K562 (cell line): ENCODE data around the gene EGFL6. TPM values are rescaled to one million over a fixed set of nuclear protein-coding genes. Genes with fewer than 3 reads are reported as not detected.

Source experiments
- BHLHE40 ChIP-seq: IDR thresholded peaks from 2 replicates; pipeline ENCODE4 v1.6.1; 2011; ENCODE audit warnings: low read length, improper control_type of control experiment
- CREB3 ChIP-seq: fragments of 450-650 bp; conservative IDR thresholded peaks from 2 replicates; pipeline ENCODE4 v1.6.1; 2016; ENCODE audit warnings: missing genetic modification characterization, low read depth, mild to moderate bottlenecking, missing compliant biosample characterization, moderate library complexity
- CTBP1 ChIP-seq: fragments of 450-650 bp; IDR thresholded peaks from 2 replicates; pipeline ENCODE4 v1.6.1; 2016; ENCODE audit warnings: borderline replicate concordance
- FOXJ2 ChIP-seq: fragments of 200-800 bp; sonication (Bioruptor generic); IDR thresholded peaks from 2 replicates; pipeline ENCODE4 v1.6.1; 2016; ENCODE audit warnings: missing genetic modification characterization, missing compliant biosample characterization
- FOXK2 ChIP-seq, 2 experiments: fragments of 450-650 bp; IDR thresholded peaks in 1 of 2; conservative IDR thresholded peaks in 1 of 2; 2 replicates each; pipeline ENCODE4 v1.6.1; 2016; ENCODE audit warnings: low read depth in 2 of 2, mild to moderate bottlenecking in 1 of 2
- FOXP1 ChIP-seq: sonication (generic); formaldehyde crosslinking; IDR thresholded peaks from 2 replicates; pipeline ENCODE4 v1.8.0; 2022; ENCODE audit warnings: mild to moderate bottlenecking, missing genetic modification reagents
- JUN ChIP-seq, 2 experiments: sonication (generic) in 1 of 2; formaldehyde crosslinking in 1 of 2; IDR thresholded peaks; 2 replicates each; pipeline versions ENCODE4 v1.6.1 to v1.8.0; 2012 to 2022; ENCODE audit warnings: borderline replicate concordance in 2 of 2, mild to moderate bottlenecking in 2 of 2, improper control_type of control experiment in 1 of 2, low read depth in 1 of 2, low read length in 1 of 2, missing genetic modification reagents in 1 of 2
- LEF1 ChIP-seq: fragments of 450-650 bp; IDR thresholded peaks from 2 replicates; pipeline ENCODE4 v1.6.1; 2016; ENCODE audit warnings: mild to moderate bottlenecking
- RAD51 ChIP-seq: fragments of 450-650 bp; IDR thresholded peaks from 2 replicates; pipeline ENCODE4 v1.7.1; 2016; ENCODE audit warnings: low read depth, mild to moderate bottlenecking, borderline replicate concordance
- RB1 ChIP-seq: fragments of 450-650 bp; IDR thresholded peaks from 2 replicates; pipeline ENCODE4 v1.6.1; 2017; ENCODE audit warnings: low read depth, mild to moderate bottlenecking
- SMARCB1 ChIP-seq: IDR thresholded peaks from 2 replicates; pipeline ENCODE4 v1.6.1; 2011; ENCODE audit warnings: improper control_type of control experiment, low read depth; ENCODE audit not compliant: insufficient read length
- SMARCC2 ChIP-seq: fragments of 450-650 bp; IDR thresholded peaks from 2 replicates; pipeline ENCODE4 v1.6.1; 2017; ENCODE audit warnings: antibody characterized with exemption, moderate library complexity, mild to moderate bottlenecking, low read depth
- ZNF318 ChIP-seq, 2 experiments: fragments of 450-650 bp; IDR thresholded peaks; 2 replicates each; pipeline ENCODE4 v1.6.1; 2016; ENCODE audit warnings: mild to moderate bottlenecking in 2 of 2, borderline replicate concordance in 1 of 2, low read depth in 1 of 2, moderate library complexity in 1 of 2
- polyA plus RNA-seq, 8 experiments: library from polyadenylated mRNA; depleted of rRNA in 4 of 8; stranded (reverse) in 5 of 8; unstranded in 3 of 8; fragments of >200 nt; fragmentation: Nextera tagmentation in 2 of 8; fragmentation: Illumina TruSeq in 1 of 8; extraction: Ambion mirVana in 2 of 8; extraction: Trizol in 1 of 8; gene quantifications; 2 replicates each; pipeline versions ENCODE4 v1.2.1 to v1.2.3, GENCODE V29; 2011 to 2014; ENCODE audit warnings: inconsistent platforms in 1 of 8, missing spikeins in 1 of 8
- total RNA-seq, 7 experiments: library from RNA; depleted of rRNA in 6 of 7; stranded (reverse); fragments of >200 nt in 6 of 7; fragmentation: Illumina TruSeq in 2 of 7; extraction: Trizol in 2 of 7; gene quantifications; 2 replicates each; pipeline versions ENCODE4 v1.2.1 to v1.2.3, GENCODE V29; 2011 to 2021; ENCODE audit warnings: low replicate concordance in 1 of 7
- TF ChIP-seq, protein P1 (sequence below), 2 experiments: fragments of 450-650 bp in 1 of 2; sonication (generic) in 1 of 2; formaldehyde crosslinking in 1 of 2; IDR thresholded peaks in 1 of 2; conservative IDR thresholded peaks in 1 of 2; 2 replicates each; pipeline versions ENCODE4 v1.6.1 to v1.8.1; 2016 to 2023; ENCODE audit warnings: mild to moderate bottlenecking in 2 of 2, moderate library complexity in 2 of 2, inconsistent platforms in 1 of 2, missing genetic modification reagents in 1 of 2
- TF ChIP-seq, protein P2 (sequence below): sonication (generic); formaldehyde crosslinking; IDR thresholded peaks from 2 replicates; pipeline ENCODE4 v1.8.0; 2022; ENCODE audit warnings: missing genetic modification reagents, mild to moderate bottlenecking, moderate library complexity, borderline replicate concordance

The EGFL6 gene
- total and polyA plus RNA-seq, 9 of the 15 experiments (the other 6 are each of a cell fraction or from before 2014, with no cell fraction given) = 0.01 TPM; not detected in 8

GRCh38 chrX:13652287-13652793, 82.9 kb downstream of the EGFL6 start (continued):
- TF ChIP-seq ZNF318 (IDR thresholded peaks at IDR 0.05; ENCODE audit: borderline replicate concordance in 1 of 2, low read depth in 1 of 2) (peak in 1 of 2 experiments; percentile 79; a peak in 2 of 4 replicates), LEF1 (peak; percentile 52; the same call in 1 of the 2 replicates), CTBP1 (0 out of 2 replicates have a peak, but pooled peaks have one; percentile 18), BHLHE40 (peak; percentile 52; the same call in 1 of the 2 replicates), SMARCB1 (no peak), CREB3 (tag) (no peak), JUN (IDR thresholded peaks at IDR 0.05; ENCODE audit: borderline replicate concordance, low read depth, low read length) (peak; percentile 62; the same call in 1 of the 2 replicates), JUN (CRISPR knock-in tag; IDR thresholded peaks at IDR 0.05; ENCODE audit: borderline replicate concordance) (no peak), RAD51 (peak; percentile 44; the same call in 1 of the 2 replicates), FOXJ2 (tag) (0 out of 2 replicates have a peak, but pooled peaks have one; percentile 10), FOXP1 (0 out of 2 replicates have a peak, but pooled peaks have one; percentile 14), SMARCC2 (0 out of 2 replicates have a peak, but pooled peaks have one; percentile 44), FOXK2 (conservative IDR thresholded peaks at IDR 0.05 in 1 of 2, IDR thresholded peaks at IDR 0.05 in 1 of 2; ENCODE audit: low read depth in 2 of 2) (peak; percentile 88 to 91), RB1 (no peak)
- TF ChIP-seq, protein P1, sequence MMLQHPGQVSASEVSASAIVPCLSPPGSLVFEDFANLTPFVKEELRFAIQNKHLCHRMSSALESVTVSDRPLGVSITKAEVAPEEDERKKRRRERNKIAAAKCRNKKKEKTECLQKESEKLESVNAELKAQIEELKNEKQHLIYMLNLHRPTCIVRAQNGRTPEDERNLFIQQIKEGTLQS (IDR thresholded peaks at IDR 0.05) = peak; percentile 75
- TF ChIP-seq, protein P1 (CRISPR knock-in tag; conservative IDR thresholded peaks at IDR 0.05) = no peak
- TF ChIP-seq, protein P2, sequence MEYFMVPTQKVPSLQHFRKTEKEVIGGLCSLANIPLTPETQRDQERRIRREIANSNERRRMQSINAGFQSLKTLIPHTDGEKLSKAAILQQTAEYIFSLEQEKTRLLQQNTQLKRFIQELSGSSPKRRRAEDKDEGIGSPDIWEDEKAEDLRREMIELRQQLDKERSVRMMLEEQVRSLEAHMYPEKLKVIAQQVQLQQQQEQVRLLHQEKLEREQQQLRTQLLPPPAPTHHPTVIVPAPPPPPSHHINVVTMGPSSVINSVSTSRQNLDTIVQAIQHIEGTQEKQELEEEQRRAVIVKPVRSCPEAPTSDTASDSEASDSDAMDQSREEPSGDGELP (CRISPR knock-in tag) = 0 out of 2 replicates have a peak, but pooled peaks have one; percentile 35
